SK-N-MC (cell line): ENCODE results near the gene FBXL20.

Experiments used
- DNase-seq: peaks from one replicate; pipeline ENCODE4 v3.0.0-alpha.2; 2011; ENCODE audit warnings: low read depth, low spot score
- H3K27ac ChIP-seq: fragments of 200-600 bp; sonication (generic); 2 replicates; pipeline ENCODE4 v1.5.1; 2016; ENCODE audit warnings: mixed run types
- H3K36me3 ChIP-seq: fragments of 200-600 bp; sonication (generic); 2 replicates; pipeline ENCODE4 v1.6.1; 2017; ENCODE audit warnings: antibody characterized with exemption, low read length, mixed read lengths; ENCODE audit not compliant: insufficient read depth
- H3K4me3 ChIP-seq: fragments of 200-600 bp; sonication (generic); 2 replicates; pipeline ENCODE4 v1.5.1; 2016
- H3K9ac ChIP-seq: fragments of 200-600 bp; sonication (generic); 2 replicates; pipeline ENCODE4 v1.8.0; 2017; ENCODE audit warnings: mixed run types, mixed read lengths; ENCODE audit not compliant: insufficient read length
- H3K9me3 ChIP-seq: fragments of 200-600 bp; sonication (generic); 2 replicates; pipeline ENCODE4 v1.6.1; 2017; ENCODE audit warnings: low read depth, mild to moderate bottlenecking, antibody characterized with exemption, low read length, moderate library complexity, mixed read lengths
- EZH2 ChIP-seq: fragments of 200-600 bp; sonication (generic); IDR thresholded peaks from one replicate; pipeline ENCODE4 v1.6.1; 2017; ENCODE audit warnings: antibody characterized with exemption
- FOXP2 ChIP-seq: optimal IDR thresholded peaks from 2 replicates; pipeline ENCODE3; 2011; ENCODE audit warnings: mild to moderate bottlenecking, moderate library complexity; ENCODE audit not compliant: insufficient read depth; ENCODE audit errors: extremely low read length, control extremely low read depth
- POLR2AphosphoS5 ChIP-seq: IDR thresholded peaks from 2 replicates; pipeline ENCODE4 v1.6.1; 2012; ENCODE audit warnings: mild to moderate bottlenecking, low read depth, low read length, borderline replicate concordance

Gene FBXL20

DNA sequence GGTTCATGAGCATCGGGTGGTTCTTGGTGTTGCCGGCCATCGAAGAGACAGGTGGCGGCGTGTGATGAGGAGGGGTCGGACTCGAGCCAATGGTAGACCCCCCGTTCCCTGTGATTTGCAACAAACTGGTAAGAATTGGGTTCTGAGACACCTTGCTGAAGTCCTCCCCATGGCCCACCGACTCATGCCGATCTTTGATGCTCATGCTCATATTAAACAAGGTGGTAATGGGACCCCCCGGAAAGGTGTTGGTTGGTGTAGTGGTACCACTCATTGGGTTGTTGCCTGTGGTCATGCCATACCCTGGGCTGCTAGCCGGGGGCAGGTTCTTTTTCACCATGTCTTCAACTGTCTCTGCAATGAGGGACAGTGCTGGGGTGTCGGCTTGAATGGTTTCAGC is 8.9 kb upstream of the FBXL20 start:
- H3K36me3 ChIP-seq: peaks cover 63% of the 10 kb centered on the region

DNA sequence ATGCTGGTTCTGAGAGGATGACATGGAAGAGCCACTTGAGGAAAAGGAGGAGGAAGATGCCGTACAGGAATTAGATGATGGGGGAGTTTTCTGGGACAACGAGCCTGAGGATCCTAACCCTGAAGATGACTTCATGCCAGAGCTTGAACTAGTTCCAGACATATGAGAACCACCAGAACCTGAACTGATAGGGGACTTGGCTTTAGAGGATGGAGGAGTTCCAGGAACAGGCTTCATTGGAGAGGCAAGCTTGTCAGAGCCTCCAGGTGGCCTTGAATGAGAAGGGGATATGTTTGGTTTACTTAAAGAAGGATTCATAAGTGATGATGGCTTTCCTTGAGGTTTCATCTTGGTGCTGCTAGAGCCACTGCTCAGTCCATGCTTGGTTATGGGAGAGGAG is 6.9 kb upstream of the FBXL20 start:
- Histone ChIP-seq H3K9me3 (no peaks in the 10 kb centered on the region), H3K36me3 (peaks cover 50% of the 10 kb centered on the region), H3K4me3 (no peak overlapping the region), H3K27ac (no peak overlapping the region), H3K9ac (no peak overlapping the region)
- TF ChIP-seq FOXP2 (no peak), EZH2 (no peak), POLR2AphosphoS5 (no peak)
- no peak for DNase-seq

More for the DNA sequence above, 8.9 kb upstream of the FBXL20 start:
- no peak for DNase-seq
- no peak overlapping the region for H3K27ac ChIP-seq
- H3K4me3 ChIP-seq: no peak overlapping the region
- no peak for TF ChIP-seq EZH2
- no peak for TF ChIP-seq FOXP2
- TF ChIP-seq POLR2AphosphoS5: no peak
- no peaks in the 10 kb centered on the region for H3K9me3 ChIP-seq
- no peak overlapping the region for H3K9ac ChIP-seq

DNA sequence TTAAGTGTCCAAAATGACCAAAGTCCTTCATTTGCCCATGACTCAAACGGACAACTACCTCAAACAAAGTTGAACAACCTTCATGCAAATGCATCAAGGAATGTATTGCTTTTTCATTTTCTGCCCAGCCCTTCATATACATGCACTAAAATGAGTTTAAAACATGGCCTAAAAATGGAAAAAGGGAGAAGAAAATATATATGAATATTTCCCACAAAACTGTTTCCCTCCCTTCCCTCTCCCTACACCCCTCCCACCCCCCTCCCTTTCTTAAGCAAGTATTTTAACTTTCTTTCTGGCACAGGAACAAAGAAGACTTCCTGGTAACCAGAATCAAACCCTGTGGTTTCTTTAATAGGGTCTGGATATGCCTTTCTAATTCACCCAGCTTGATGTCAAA is 5.5 kb upstream of the FBXL20 start:
- no peak for DNase-seq
- no peak overlapping the region for H3K27ac ChIP-seq
- no peaks in the 10 kb centered on the region for H3K9me3 ChIP-seq
- no peak overlapping the region for H3K4me3 ChIP-seq
- H3K9ac ChIP-seq: no peak overlapping the region
- peaks cover 44% of the 10 kb centered on the region for H3K36me3 ChIP-seq
- TF ChIP-seq EZH2: no peak
- no peak for TF ChIP-seq POLR2AphosphoS5
- no peak for TF ChIP-seq FOXP2

DNA sequence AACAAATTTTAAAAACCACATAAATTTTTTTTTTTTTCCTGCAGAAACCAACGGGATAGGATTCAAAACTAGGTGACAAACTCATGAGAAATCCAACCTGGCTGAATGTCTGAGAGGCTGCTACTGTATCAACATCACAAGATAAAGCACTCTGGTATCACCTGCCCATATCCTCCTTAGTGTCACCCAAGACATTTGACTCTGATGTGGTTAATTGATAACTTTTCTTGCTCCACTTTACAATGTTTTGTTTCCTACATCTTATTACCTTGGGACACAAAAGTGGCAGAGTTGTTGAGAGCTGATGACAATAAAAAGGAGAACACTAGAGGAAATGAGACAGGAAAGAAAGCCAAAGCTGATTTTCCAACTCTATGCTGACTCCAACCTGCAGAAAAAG is 4.0 kb upstream of the FBXL20 start:
- Histone ChIP-seq H3K36me3 (peaks cover 34% of the 10 kb centered on the region), H3K9me3 (no peaks in the 10 kb centered on the region), H3K9ac (no peak overlapping the region), H3K4me3 (no peak overlapping the region), H3K27ac (no peak overlapping the region)
- no peak for DNase-seq
- TF ChIP-seq POLR2AphosphoS5 (no peak), EZH2 (no peak), FOXP2 (no peak)

DNA sequence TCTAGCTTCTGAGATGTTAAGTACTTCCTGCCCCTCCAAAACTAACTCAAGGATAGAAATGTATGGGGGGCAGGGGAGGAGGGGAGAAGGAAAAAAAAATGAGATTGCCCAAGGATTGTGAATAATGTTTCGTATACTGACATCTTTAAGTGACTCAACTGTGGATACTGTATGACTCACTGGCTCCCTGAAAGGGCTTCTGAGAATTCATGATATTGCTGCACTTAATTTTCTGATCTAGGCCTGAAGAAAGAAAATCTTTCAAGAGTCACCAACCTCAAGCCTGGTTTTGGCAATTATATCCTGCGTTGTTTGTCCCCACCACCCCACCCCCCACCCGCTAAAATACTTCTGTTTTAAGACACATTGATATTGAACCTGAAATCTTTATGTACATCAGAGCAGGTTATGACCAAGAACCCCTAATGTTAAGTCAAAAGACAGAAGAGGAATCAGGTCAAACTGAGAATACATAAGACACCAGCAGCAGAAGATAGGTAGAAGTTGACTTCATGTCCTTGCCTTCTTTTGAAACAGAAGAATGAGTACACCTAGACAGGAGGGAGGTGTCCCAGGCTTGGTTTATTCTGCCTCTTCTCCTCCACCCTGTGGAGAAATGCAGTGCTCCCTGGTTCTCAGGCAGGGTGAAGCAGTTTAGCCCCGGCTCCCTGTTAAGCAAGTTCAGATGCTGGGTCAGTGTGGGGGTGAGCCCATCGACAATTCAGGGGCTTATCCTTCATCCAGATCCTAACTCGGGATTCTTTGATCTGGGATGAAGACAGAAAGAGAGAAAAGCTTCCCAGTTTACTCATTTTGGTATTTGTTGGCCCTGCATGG is 3.3 kb upstream of the FBXL20 start:
- H3K9me3 ChIP-seq: no peaks in the 10 kb centered on the region
- H3K4me3 ChIP-seq: no peak overlapping the region
- TF ChIP-seq FOXP2: no peak
- TF ChIP-seq POLR2AphosphoS5: no peak
- no peak for TF ChIP-seq EZH2
- H3K36me3 ChIP-seq: peaks cover 27% of the 10 kb centered on the region
- no peak overlapping the region for H3K27ac ChIP-seq
- H3K9ac ChIP-seq: no peak overlapping the region
- DNase-seq: no peak

DNA sequence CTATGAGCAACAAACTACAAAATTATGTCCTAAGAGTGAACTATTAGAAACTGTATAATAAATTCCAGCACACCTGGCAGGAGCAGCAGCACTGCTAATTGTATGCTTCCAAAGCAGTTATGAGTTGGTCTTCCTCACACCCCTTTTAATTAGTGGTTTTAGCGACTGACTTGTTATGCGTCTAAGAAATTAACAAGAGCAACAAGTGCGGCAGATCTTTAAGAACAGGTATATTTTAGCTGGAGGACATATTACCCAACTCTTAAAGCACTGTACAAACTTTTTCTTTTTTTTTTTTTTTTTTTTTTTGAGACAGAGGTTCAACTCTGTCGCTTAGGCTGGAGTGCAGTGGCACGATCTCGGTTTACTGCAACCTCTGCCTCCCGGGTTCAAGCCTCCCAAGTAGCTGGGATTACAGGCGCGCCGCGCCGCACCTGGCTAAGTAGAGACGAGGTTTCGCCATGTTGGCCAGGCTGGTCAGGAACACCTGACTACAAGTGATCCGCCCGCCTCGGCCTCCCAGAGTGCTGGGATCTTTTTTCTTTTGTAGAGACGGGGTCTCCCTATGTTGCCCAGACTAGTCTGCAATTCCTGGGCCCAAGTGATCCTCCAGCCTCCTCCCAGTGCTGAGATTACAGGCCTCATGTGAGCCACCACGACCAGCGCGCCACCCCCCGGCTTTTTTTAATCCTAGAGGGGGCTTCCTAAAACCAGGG is 1.6 kb upstream of the FBXL20 start:
- Histone ChIP-seq H3K9me3 (no peaks in the 10 kb centered on the region), H3K36me3 (peaks cover 10% of the 10 kb centered on the region; the same call in 1 of the 2 replicates), H3K9ac (no peak overlapping the region), H3K4me3 (peak overlapping the region; percentile 83), H3K27ac (no peak overlapping the region)
- DNase-seq: no peak
- TF ChIP-seq POLR2AphosphoS5 (no peak), FOXP2 (no peak), EZH2 (no peak)

DNA sequence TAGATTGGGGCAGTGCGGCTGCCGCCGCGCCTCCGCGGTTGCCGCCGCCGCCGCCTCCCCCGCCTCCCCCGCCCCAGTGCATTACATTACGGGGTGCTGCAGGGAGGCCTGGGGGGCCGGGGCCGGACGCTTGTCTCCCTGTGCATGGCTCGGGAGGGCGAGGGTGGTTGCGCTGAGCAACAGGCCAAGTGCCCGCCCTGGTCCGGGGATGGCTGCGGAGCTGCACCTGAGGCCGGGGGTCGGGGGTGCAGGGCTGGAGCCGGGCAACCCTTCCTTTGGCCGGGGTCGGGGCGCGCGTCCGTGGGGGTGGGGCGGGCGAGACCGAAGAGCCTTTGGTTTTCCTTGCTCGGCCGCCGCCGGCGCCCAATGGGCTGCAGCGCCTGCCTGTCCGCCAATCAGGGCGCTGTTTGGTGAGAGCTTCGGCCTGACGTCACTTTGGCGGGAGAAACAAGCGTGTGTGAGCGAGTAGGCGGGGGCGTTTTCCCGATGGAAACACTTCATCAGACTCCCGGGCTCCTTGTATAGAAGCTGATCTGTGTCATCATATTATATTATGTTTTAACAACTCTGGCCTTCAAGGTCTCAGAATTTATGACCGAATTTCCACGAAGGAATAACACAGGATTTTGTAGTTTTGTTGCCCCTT is 941 bp upstream of the FBXL20 start:
- DNase-seq: peak; percentile 83
- Histone ChIP-seq H3K36me3 (peaks cover 3% of the 10 kb centered on the region; the same call in 1 of the 2 replicates), H3K4me3 (peak overlapping the region; percentile 83), H3K9ac (peak overlapping the region; percentile 49), H3K27ac (no peak overlapping the region), H3K9me3 (no peaks in the 10 kb centered on the region)
- TF ChIP-seq FOXP2 (no peak), EZH2 (no peak), POLR2AphosphoS5 (peak; percentile 31; the same call in 1 of the 2 replicates)
